NOMO-1 treated with DMSO at 0.1 percent for 48 hours (cell line): ENCODE data around the gene NIT1.

Experiments used
- DNase-seq: peaks from one replicate; lab custom pipeline; 2025; ENCODE audit not compliant: unreplicated experiment; lab: John Stamatoyannopoulos, UW

The NIT1 gene

GRCh38 chr1:161083748-161084596, 33.9 kb upstream of the NIT1 start:
- no peak for DNase-seq

- no peak for DNase-seq
Measured at GRCh38 chr1:161084597-161084988, 33.3 kb upstream of the NIT1 start.

GRCh38 chr1:161085165-161085564, 32.7 kb upstream of the NIT1 start:
- no peak for DNase-seq

GRCh38 chr1:161086457-161086856, 31.4 kb upstream of the NIT1 start:
- DNase-seq = no peak

- DNase-seq = no peak
Measured at GRCh38 chr1:161088587-161089110, 29.3 kb upstream of the NIT1 start.

- no peak for DNase-seq
Measured at GRCh38 chr1:161089251-161089924, 28.5 kb upstream of the NIT1 start, which contains the start of gene NECTIN4. Gene NECTIN4 (minus strand): TSS chr1:161089558. CDS start chr1:161089296, 262 bp downstream.

- no peak for DNase-seq
Measured at GRCh38 chr1:161089938-161090337, 28.0 kb upstream of the NIT1 start.

- DNase-seq = no peak
Measured at GRCh38 chr1:161090617-161091016, 27.3 kb upstream of the NIT1 start.

GRCh38 chr1:161091093-161091492, 26.8 kb upstream of the NIT1 start:
- no peak for DNase-seq

- no peak for DNase-seq
Measured at GRCh38 chr1:161091796-161092507, 26.0 kb upstream of the NIT1 start.

- no peak for DNase-seq
Measured at GRCh38 chr1:161092621-161093028, 25.3 kb upstream of the NIT1 start.

GRCh38 chr1:161094481-161094880, 23.4 kb upstream of the NIT1 start:
- no peak for DNase-seq

- no peak for DNase-seq
Measured at GRCh38 chr1:161095230-161095629, 22.7 kb upstream of the NIT1 start.

- no peak for DNase-seq
Measured at GRCh38 chr1:161096015-161096414, 21.9 kb upstream of the NIT1 start.

GRCh38 chr1:161096530-161096929, 21.4 kb upstream of the NIT1 start:
- DNase-seq = no peak

GRCh38 chr1:161098210-161099068, 19.5 kb upstream of the NIT1 start, which contains the start of gene KLHDC9:
Gene KLHDC9 (plus strand): TSS chr1:161098361. CDS start chr1:161098536, 175 bp downstream.
- DNase-seq = no peak

- no peak for DNase-seq
Measured at GRCh38 chr1:161099090-161099802, 18.7 kb upstream of the NIT1 start.

GRCh38 chr1:161100556-161100955, 17.3 kb upstream of the NIT1 start:
- DNase-seq = no peak

- no peak for DNase-seq
Measured at GRCh38 chr1:161106431-161106830, 11.5 kb upstream of the NIT1 start.

- DNase-seq = no peak
Measured at GRCh38 chr1:161111117-161111516, 6.8 kb upstream of the NIT1 start.
